HUDEP-2 (cell line): ENCODE measurements around the gene CLDND2.
A peak's percentile ranks its signal among the peaks of the same experiment; 100 is the strongest.

ENCODE experiments used
- DNase-seq, 76 experiments: peaks; one replicate each; lab custom pipeline; 2025; ENCODE audit not compliant: unreplicated experiment in 76 of 76; lab: John Stamatoyannopoulos, UW

The CLDND2 gene

DNA sequence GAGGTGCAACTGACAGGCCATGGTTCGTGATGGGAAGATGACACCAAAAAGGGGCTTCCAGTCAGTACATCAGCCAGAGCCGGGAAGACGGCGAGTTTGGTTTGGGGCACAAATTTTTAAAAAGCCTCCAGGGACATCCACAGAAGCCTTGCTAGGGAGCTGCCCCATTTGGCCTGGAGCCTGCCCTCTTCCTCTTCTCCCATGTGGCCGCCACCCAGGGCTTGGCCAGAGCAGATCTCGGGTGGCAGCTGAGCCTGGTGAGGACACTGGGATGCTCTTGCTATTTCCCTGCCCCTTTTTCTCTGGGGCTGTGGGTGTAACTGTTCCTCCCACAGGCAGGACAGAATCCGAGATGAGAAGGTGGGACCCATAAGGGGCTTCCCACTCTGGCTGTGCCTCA, 10.9 kb downstream of the CLDND2 start:
- DNase-seq: no peak

DNA sequence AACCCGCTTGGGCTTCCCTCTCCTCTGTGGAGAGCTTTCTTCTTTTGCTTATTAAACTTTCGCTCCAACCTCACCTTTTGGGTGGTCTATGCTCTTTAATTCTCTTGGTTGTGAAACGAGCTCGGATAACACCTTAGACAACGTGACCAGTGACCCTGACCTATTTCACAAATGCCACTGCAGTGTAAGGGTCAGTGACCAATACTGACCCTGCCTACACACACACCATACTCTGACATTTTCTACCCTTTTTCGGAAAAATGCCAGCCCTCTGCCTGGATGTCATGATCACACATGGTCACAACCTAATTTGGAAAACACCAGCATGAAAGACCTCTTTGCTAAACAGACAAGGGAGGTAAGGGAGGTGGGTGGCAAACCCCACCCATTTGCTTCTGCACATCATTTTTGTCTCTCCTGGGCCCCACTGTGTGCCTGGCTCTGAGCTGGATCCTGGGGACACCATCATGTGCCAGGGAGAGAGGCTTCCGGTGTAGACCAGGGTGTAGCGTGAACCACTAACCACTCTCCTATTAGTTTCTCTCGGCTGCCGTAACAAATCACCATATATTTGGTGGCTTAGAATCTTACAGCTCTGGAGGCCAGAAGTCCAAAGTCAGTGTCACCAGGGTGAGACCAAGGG, 12.5 kb downstream of the CLDND2 start:
- no peak for DNase-seq

DNA sequence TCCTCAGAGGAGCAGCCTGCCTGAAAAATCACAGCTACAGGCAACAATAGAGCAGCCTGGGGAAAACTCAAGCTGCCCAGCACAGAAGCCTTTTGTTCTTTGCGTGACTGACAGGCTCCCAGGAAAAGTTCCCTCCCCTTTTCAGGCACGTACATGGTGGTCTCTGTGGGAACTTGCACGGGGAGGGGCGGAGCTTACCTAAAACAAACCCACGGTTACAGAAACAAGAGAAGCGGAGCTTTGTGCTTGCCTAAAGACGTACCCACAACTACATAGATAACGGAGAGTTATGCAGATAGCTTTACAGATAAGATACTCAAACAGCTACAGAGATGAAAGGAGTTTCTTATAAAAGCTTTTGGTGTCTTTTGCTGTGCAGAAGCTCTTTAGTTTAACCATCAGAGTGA, 14.1 kb downstream of the CLDND2 start:
- DNase-seq: no peak

DNA sequence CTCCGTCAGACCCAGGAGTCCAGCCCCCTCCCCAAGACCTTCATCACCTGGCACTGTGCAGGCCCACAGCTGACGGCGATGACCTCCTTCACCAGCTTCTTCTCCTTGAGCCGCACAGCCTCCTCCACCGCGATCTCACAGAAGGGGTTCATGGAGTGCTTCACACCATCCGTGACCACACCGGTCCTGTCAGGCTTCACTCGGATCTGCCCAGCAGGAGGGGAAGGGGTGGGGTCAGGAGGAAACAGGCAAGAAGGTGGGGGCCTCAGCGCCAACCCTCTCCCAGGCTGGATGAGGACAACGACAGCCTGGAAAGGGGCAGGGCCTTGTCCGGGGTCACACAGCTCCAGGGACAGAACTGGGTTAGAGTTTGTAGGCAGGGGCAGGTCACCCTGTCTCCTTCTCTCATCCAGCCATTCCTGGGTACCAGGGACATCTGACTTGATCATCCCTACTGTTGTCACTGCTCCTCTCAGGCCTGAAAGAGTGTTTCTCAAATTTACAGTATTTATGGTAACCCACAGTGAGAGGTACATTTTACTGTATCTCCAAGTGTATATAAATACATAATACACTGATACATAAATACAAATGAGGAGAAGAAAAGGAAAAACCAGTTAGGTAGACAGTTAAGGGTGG, 14.6 kb downstream of the CLDND2 start:
- no peak for DNase-seq

DNA sequence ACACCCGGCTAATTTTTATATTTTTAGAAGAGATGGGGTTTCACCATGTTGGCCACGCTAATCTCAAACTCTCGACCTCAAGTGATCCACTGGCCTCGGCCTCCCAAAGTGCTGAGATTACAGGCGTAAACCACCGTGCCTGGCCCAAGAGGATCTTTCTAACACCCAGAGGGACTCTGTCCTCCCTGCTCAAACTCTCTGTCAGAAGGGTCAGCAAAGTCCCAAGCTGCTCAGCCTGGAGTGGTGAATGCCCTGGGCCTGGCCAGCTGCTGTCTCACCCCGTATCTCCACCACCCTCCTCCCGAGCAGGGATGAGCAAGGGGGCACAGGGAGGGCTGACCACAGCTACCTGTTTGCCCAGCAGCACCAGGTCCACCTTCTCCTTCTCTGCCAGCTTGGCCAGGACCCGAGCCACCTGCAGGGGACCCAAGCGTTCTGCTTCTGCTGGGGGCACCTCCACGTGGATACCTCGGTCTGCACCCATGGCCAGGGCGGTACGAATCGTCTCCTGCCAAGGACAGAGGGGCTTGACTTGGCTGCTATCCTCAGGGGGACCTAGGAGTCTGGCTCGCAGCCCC, 15.9 kb downstream of the CLDND2 start:
- no peak for DNase-seq

DNA sequence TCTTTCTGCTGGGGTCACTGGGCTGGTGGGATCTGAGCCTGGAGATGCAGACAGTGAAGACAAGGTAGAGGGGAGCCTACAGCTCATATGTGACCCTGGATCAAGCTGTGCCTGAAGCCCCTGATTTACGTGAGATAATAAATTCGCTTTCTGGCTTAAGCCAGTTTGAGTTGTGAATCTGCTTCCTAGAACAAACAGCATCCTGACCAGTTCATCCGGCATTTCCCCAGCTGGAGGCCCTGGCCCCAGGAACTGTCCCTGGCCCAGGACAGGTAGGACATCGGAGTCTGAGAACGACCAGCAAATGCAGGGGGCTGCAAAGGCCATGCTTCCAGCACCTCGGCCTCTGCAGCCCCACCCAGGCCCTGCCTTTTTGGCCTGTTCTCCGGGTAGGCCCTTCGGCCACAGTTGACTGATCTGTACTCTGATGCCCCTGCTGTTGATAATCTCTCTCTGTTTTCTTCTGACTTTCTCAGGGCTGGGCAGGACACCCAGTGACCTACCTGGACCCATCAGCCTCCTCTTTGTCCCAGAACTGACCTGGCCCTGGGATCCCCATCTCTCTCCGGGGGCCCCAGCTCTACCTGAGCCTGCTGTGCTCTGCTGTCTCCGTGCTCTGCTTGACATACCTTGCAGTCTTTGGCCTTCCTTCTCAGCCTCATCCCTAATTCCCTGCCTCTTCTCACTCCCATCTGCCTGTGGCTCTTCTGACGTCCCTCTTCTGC, 17.4 kb downstream of the CLDND2 start:
- DNase-seq: no peak

DNA sequence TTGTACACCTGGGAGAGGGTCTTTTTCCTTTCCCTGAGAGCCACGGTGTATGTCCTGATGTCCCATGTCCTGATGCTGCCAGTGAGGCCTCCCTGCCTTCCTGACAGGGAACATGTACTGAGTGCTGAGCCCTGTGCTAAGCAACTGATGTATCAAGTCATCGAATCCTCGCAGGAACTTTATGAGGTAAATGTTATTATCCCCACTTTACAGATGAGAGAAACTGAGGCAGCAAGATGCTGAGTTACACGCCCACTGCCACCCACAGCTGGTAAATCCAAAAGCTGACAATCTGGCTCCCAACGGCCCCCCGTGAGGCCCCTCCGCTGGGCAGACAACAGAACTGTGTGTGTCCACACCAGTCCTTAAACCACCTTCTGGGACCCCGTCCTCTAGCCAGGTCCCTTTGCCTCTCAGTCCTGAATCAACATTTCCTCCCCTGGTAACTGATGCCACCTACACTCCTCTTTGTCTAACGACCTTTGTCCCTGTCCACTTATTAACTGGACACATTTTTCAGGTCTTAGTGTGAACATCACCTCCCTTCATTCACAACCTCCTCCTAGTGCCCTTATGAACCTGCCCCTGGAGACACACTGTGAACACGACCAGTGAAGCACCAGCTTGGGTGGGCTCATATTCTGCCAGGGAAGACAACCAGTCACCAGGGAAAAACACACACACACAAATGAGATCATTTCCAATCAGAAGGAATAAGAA, 21.4 kb downstream of the CLDND2 start:
- DNase-seq: no peak

DNA sequence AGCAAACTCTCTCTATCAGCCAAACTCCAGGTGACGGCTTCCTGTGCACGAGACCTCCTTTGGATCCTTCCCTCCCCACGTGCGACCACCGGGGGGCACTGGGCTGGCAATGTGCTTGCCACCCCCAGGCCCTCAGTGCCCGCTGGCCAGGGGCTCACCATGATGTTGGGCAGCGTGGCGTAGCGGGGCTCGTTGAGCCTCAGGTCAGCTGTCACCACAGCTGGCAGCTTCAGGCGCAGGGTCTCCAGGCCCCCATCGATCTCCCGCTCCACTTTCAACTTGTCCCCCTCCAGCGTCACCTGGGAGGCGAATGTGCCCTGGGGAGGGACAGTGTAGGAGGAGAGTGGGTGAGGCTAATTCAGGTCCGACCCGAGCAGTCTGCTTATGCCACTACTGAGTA, 22.1 kb downstream of the CLDND2 start:
- no peak for DNase-seq

DNA sequence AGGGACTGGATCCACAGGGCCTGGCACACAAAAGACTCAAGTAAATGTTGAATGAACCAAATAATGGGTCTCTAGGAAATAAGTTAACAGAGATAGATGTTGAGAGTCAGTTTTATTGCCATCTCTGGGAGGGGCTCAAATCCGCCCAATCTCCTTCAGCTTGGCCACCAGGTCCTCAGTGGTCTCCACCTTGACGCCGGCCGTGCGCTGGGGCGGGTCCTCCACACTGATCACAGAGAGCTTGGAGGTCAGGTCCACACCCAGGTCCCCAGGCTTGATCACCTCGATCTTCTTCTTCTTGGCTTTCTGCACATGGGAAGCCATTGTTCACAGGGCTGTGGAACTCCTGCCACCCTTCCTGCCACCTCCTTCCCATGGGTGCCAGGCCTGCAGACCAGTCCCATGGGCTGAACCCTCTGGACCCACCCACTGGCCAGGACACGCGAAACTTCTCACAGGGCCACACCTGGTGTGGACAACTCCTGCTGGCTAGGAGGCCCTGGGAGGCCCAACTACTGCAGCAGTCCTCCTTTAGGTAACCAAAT, 23.7 kb downstream of the CLDND2 start:
- DNase-seq: no peak

DNA sequence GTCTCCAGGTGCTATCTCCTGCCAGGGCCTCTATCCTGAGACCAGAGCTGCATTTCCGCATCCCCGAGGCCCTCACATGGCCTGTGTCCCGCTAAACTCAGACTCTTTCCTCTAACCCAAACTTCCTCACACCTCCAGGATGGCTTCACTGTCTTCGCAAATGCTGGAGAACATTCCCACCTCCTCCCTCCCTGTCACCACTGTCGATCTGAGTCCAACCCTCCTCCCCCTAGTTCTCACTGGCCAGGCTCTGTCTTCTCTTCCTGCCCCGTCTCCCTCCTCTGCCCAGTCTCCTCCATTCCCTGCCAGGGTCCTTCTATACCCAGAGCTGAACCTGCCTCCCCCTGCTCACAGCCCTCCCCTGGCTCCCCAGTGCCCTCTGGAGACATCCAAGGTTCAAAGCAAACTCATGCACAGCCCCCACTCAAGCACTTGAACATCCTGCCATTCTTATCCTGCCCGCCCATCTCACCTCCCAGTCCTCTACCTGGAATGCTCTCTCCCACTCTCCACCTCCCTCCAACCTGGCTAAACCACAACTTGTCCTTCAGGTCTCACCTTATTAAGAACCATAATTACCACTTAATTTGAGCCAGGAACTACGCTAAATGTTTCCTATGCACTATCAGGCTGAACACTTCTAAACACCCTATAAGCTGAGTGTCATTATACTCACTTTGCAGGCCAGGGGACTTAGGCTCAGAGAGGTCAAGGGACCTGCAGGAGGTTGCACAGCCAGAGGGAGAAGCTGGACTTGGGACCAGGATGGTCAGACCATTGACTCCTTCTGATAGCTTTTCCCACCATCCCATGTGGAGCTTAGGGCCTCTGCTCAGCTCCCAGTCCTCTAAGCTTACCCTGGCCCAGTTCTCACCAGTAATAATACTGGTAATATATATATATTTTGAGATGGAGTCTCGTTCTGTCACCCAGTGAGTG, 25.9 kb downstream of the CLDND2 start:
- no peak for DNase-seq

DNA sequence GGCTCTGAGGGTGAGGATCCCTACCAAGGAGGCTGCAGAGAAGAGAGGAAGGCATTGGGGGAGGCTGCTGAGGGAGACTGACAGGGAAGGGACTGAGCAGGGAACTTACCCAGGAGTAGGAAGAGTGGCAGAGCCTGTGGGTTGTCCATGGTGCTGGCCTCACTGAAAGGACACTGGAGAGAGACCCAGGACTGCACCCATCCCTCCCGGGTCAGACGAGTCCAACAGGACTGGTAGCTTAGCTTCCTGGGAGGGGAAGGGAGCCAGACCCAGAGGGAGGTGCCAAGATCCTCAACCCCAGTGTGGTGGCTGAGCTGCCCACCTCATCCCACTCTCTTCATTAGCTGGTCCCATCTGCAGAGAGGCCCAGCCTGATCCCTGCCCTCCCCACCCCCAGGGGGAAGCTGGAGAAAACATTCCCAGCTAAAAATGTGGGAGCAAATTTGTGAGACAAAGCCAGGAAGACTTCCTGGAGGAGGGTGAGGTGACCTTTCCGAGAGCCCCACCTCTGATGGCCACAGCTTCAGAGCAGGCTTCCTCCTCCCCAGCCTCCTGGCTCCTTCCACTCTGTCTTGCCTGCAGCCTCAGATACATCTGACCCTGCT, 26.7 kb downstream of the CLDND2 start, which contains the start of gene VSIG10L:
Gene VSIG10L (minus strand): TSS at position 164 of the 605 bp plus-strand sequence. CDS start 15 bp downstream, at position 149.
- no peak for DNase-seq

DNA sequence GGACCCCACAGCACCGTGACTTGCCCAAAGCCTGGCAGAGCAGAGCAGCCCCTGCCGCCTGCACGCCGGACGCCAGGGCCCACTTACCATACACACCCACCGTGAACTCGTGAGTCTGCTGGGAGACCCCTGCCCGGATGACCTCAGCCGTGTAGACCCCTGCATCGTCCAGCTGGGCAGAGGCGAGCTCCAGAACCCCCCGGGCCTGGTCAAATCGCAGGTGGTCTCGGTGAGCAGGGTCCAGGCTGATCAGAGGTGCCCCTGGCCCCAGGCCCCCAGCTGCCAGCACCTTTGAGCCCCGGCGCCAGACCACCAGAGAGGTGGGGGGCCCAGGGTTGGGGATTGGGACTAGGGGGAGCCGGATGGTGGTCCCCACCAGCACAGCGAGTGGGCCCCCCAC, 27.7 kb downstream of the CLDND2 start:
- DNase-seq: no peak

DNA sequence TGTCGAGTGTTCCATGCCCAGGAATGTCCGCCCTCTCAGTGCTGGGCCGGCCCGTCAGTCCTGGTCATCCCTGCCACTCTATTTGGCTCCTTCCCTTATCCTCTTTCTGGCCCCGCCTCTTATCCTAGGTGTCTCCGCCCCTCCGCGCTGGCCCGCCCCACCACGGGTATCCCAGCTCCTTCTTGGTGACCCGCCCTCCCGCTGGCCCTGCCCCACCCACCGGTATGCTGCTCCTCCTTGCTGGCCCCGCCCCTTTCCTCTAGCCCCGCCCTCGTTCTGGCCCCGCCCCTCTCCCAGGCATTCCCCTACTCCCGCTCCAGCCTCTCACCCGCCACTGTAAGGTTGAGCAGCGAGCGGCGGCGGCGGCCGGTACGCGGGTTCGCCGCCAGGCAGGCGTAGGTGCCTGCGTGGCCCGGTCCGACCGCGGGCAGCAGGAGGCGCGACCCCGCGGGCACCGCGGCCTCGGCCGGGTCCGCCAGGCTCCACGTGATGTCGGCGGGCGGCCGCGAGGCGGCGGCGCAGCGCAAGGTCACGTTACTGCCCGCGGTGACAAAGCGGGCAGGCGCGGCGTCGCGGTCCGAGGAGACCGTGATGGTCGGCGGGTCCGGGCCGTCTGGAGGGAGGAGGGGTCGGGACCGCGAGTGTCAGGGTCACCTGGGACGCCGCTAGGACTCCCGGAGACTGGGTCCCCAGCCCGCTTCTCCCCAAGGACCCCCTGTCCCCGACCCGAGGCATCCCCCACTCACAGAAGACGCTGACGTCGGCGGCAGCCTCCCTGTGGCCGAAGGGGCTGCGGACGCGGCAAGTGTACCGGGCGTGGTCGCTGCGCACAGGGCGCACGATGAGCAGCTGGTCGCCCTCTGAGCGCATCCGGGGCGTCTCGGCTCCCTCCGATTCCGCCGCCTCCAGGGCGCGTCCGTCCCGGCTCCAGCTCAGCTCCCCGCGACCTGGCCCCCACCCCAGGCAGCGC, 28.8 kb downstream of the CLDND2 start:
- peak; percentile 75 to 100 (median 99) for DNase-seq

DNA sequence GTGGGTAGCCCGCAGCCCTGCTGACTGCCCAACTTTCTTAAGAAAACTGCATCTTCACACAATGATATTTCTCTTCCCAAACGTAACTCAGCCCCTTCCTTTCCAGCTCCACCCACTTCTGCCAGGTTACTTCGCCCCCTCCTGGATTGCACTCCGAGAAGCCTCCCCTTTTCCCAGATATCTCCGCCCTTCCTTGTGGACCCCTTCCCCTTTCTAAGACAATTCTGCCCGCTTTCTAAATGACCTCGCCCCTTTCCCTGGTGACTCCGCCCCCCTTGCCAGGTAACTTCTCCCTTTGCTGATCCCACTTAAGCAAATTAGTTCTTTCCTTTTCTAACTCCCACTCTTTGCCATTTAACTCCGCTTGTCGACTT, 29.5 kb downstream of the CLDND2 start:
- peak in 2 of 76 experiments; percentile 54 to 61 for DNase-seq

DNA sequence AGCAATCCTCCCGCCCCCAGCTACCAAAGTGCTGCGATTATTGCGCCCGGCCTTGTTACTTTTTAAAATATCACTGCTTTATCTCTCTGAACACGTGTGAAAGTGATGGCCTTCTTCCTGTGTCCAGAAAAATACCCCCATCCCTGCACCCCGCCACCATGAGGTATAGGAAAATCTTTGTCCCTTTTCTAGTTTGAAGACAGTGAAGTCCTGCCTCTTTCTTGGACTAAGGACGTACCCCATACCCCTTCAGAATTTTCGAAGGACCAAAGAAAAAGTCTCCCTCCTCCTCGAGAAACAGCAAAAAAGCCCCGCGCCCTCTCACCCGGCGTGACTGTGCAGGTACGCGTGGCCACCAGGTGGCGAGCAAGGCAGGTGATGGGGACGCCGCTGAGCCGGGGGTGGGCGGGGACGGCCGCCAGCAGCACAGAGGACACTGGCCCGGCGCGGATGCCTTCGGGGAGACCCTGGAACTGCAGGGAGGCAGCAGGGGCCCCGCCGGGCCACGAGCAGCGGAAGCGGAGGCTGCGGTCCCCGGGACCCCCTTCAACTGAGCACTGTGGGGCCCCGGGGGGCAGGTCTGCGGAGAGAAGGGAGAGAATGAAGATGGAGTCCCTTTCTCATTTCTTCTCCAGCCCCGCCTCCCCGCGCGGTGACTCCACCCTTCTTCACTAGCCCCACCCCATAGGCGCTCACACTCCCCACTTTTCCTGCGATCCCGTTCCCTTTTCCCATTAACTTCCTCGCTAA, 30.1 kb downstream of the CLDND2 start:
- peak in 74 of 76 experiments; percentile 31 to 99 (median 82) for DNase-seq

DNA sequence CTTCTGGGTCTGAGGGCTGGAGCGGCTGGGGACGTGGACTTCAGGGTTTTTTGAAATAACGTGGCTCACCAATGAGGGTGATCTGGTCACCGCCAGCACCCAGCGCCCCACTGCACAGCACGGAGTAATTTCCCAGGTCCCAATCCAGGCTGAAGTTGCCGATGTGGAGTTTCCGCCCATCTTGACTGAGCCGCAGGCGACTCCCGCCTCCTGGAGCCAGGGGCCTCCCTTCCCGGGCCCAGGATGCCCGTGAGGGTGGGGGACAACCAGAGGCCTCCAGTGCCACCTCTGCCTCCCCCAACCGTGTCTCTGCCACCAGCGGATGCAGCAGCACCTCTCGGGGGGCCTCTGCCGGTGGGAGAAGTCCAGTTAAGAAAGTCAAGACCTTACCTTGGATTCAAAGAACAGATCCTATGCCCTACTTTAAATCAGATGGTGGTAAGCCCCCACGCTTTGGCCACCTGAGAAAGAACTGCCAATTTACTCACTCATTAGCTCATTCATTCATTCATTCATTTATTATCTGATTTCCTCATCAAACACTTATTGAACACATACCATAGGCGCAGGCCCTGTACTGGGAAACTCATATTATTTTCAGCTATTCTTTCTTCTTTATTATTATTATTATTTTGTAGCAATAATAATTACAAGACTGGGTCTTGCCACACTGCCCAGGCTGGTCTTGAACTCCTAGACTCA, 30.8 kb downstream of the CLDND2 start:
- no peak for DNase-seq
